H1 (cell line): Measurements from ENCODE around the gene APLP2. TPM values are rescaled to one million over a fixed set of nuclear protein-coding genes. Genes with fewer than 3 reads are reported as not detected.

ENCODE experiments used
- CTCF ChIA-PET: fragments of 300-600 bp; sonication (Branson Sonifier 250); formaldehyde crosslinking; loops from one replicate; lab custom pipeline; 2021; ENCODE audit not compliant: partially characterized antibody; lab: Charles Lee
- POLR2A ChIA-PET: fragments of 300-600 bp; sonication (Branson Sonifier 250); formaldehyde crosslinking; loops from one replicate; lab custom pipeline; 2021; ENCODE audit warnings: inconsistent platforms; ENCODE audit not compliant: partially characterized antibody; lab: Charles Lee
- DNase-seq, 2 experiments: peaks; one replicate each; pipeline versions ENCODE4 v3.0.0 to v3.0.0-alpha.2; 2010 to 2022; ENCODE audit warnings: low spot score in 2 of 2, low read depth in 1 of 2, mixed read lengths in 1 of 2
- FAIRE-seq: peaks from 2 replicates; lab custom pipeline; 2011; peaks lifted over from hg19 to GRCh38; lab: Jason Lieb, UNC
- H2AFZ ChIP-seq: 2 replicates; pipeline ENCODE4 v1.8.1; 2012; ENCODE audit warnings: low read length, inconsistent platforms
- H2AK5ac ChIP-seq: 2 replicates; pipeline ENCODE4 v1.6.1; 2013; ENCODE audit warnings: low read depth, low read length
- H2BK120ac ChIP-seq: replicated peaks from 2 replicates; pipeline ENCODE3; 2013; ENCODE audit warnings: low read depth, low read length, inconsistent platforms
- H2BK12ac ChIP-seq: 2 replicates; pipeline ENCODE4 v1.6.1; 2013; ENCODE audit warnings: low read depth, low read length
- H2BK15ac ChIP-seq: 2 replicates; pipeline ENCODE4 v1.6.1; 2013; ENCODE audit warnings: low read length
- H2BK20ac ChIP-seq: 2 replicates; pipeline ENCODE4 v1.6.1; 2013; ENCODE audit warnings: low read length
- H2BK5ac ChIP-seq: 2 replicates; pipeline ENCODE4 v1.6.1; 2013; ENCODE audit warnings: low read depth, low read length
- H3K14ac ChIP-seq: 2 replicates; pipeline ENCODE4 v1.6.1; 2013; ENCODE audit warnings: inconsistent platforms; ENCODE audit not compliant: insufficient read length
- H3K18ac ChIP-seq: 2 replicates; pipeline ENCODE4 v1.6.1; 2013; ENCODE audit warnings: low read length; ENCODE audit errors: extremely low read depth
- H3K23ac ChIP-seq: 2 replicates; pipeline ENCODE4 v1.6.1; 2013; ENCODE audit warnings: inconsistent platforms; ENCODE audit not compliant: insufficient read length
- H3K23me2 ChIP-seq: 2 replicates; pipeline ENCODE4 v1.6.1; 2013; ENCODE audit warnings: low read depth, low read length
- H3K27ac ChIP-seq: 2 replicates; pipeline ENCODE4 v1.6.1; 2011; ENCODE audit warnings: low read depth, low read length, inconsistent platforms
- H3K27me3 ChIP-seq, 4 experiments: replicated peaks in 1 of 4; 1 replicate in 1 of 4; 2 replicates in 3 of 4; pipeline versions ENCODE4 v1.6.1 to v1.8.1; 2011 to 2013; ENCODE audit warnings: low read length in 3 of 4, mild to moderate bottlenecking in 3 of 4, inconsistent platforms in 2 of 4, mixed read lengths in 2 of 4, moderate library complexity in 1 of 4; ENCODE audit not compliant: control insufficient read depth in 3 of 4, insufficient read depth in 3 of 4; ENCODE audit errors: extremely low read depth in 1 of 4
- H3K36me3 ChIP-seq, 4 experiments: 2 replicates each; pipeline versions ENCODE4 v1.6.1 to v1.8.1; 2011 to 2013; ENCODE audit warnings: mild to moderate bottlenecking in 4 of 4, low read length in 3 of 4, moderate library complexity in 2 of 4, control low read depth in 1 of 4, inconsistent platforms in 1 of 4; ENCODE audit not compliant: insufficient read depth in 4 of 4, control insufficient read depth in 2 of 4
- H3K4ac ChIP-seq: replicated peaks from 2 replicates; pipeline ENCODE3; 2013; ENCODE audit warnings: low read length, low read depth, mixed read lengths, inconsistent platforms; ENCODE audit not compliant: insufficient read length
- H3K4me1 ChIP-seq, 4 experiments: replicated peaks in 1 of 4; 1 replicate in 1 of 4; 2 replicates in 3 of 4; pipeline versions ENCODE4 v1.6.1 to v1.8.1; 2011 to 2013; ENCODE audit warnings: low read length in 3 of 4, inconsistent platforms in 2 of 4, mixed read lengths in 1 of 4; ENCODE audit not compliant: insufficient read depth in 4 of 4, control insufficient read depth in 3 of 4
- H3K4me2 ChIP-seq, 2 experiments: 2 replicates each; pipeline versions ENCODE4 v1.6.1 to v1.8.1; 2011 to 2013; ENCODE audit warnings: low read depth in 2 of 2, low read length in 2 of 2, control low read depth in 1 of 2, inconsistent platforms in 1 of 2, mild to moderate bottlenecking in 1 of 2; ENCODE audit not compliant: insufficient read depth in 1 of 2
- H3K4me3 ChIP-seq, 4 experiments: fragments of 200-600, 300-600 bp in 1 of 4; sonication (generic), shearing (Covaris generic), sonication (Bioruptor Twin) in 1 of 4; 2 replicates each; pipeline versions ENCODE4 v1.5.1 to v1.8.1; 2011 to 2016; ENCODE audit warnings: low read length in 4 of 4, low read depth in 3 of 4, control low read depth in 2 of 4, inconsistent platforms in 2 of 4, mild to moderate bottlenecking in 2 of 4, mixed read lengths in 1 of 4, moderate library complexity in 1 of 4; ENCODE audit not compliant: insufficient read depth in 2 of 4; ENCODE audit errors: extremely low read depth in 1 of 4
- H3K56ac ChIP-seq: replicated peaks from 2 replicates; pipeline ENCODE3; 2013; ENCODE audit warnings: low read depth, mild to moderate bottlenecking, mixed read lengths, low read length, inconsistent platforms; ENCODE audit not compliant: insufficient read length
- H3K79me1 ChIP-seq: 2 replicates; pipeline ENCODE4 v1.6.1; 2013; ENCODE audit warnings: low read depth, low read length, control low read depth
- H3K79me2 ChIP-seq, 2 experiments: 2 replicates each; pipeline versions ENCODE4 v1.6.1 to v1.8.1; 2012 to 2013; ENCODE audit warnings: low read length in 2 of 2, mild to moderate bottlenecking in 2 of 2, inconsistent platforms in 1 of 2; ENCODE audit not compliant: insufficient read depth in 2 of 2, control insufficient read depth in 1 of 2
- H3K9ac ChIP-seq, 4 experiments: replicated peaks in 1 of 4; 1 replicate in 1 of 4; 2 replicates in 3 of 4; pipeline versions ENCODE4 v1.6.1 to v1.8.1; 2011 to 2013; ENCODE audit warnings: low read depth in 3 of 4, low read length in 3 of 4, control low read depth in 2 of 4, mild to moderate bottlenecking in 2 of 4, moderate library complexity in 2 of 4, inconsistent platforms in 1 of 4; ENCODE audit errors: extremely low read depth in 1 of 4
- H3K9me3 ChIP-seq, 2 experiments: 2 replicates each; pipeline versions ENCODE4 v1.6.1 to v1.8.1; 2012 to 2013; ENCODE audit warnings: mild to moderate bottlenecking in 2 of 2, moderate library complexity in 2 of 2, control low read depth in 1 of 2, inconsistent platforms in 1 of 2, low read depth in 1 of 2, low read length in 1 of 2, mixed read lengths in 1 of 2; ENCODE audit not compliant: insufficient read depth in 2 of 2
- H4K20me1 ChIP-seq, 2 experiments: replicated peaks in 1 of 2; 2 replicates each; pipeline versions ENCODE3 to v1.8.1; 2011 to 2013; ENCODE audit warnings: inconsistent platforms in 2 of 2, low read length in 2 of 2, mild to moderate bottlenecking in 1 of 2; ENCODE audit not compliant: insufficient read depth in 2 of 2, control insufficient read depth in 1 of 2
- H4K5ac ChIP-seq: 2 replicates; pipeline ENCODE4 v1.6.1; 2013; ENCODE audit warnings: low read length, low read depth, mixed read lengths, inconsistent platforms; ENCODE audit not compliant: insufficient read length
- H4K8ac ChIP-seq: 2 replicates; pipeline ENCODE4 v1.8.0; 2013; ENCODE audit warnings: mild to moderate bottlenecking, moderate library complexity, low read length, inconsistent platforms; ENCODE audit not compliant: insufficient read depth; ENCODE audit errors: extremely low read depth
- H4K91ac ChIP-seq: replicated peaks from 2 replicates; pipeline ENCODE3; 2013; ENCODE audit warnings: low read length, mixed read lengths, inconsistent platforms; ENCODE audit not compliant: insufficient read length
- ATF2 ChIP-seq: IDR thresholded peaks from 2 replicates; pipeline ENCODE4 v1.6.1; 2012; ENCODE audit warnings: low read length, inconsistent platforms
- CREB1 ChIP-seq: IDR thresholded peaks from 2 replicates; pipeline ENCODE4 v1.6.1; 2012; ENCODE audit warnings: inconsistent platforms
- CTCF ChIP-seq, 3 experiments: IDR thresholded peaks; 1 replicate in 2 of 3; 2 replicates in 1 of 3; pipeline versions ENCODE4 v1.5.1 to v1.6.1; 2011; ENCODE audit warnings: low read length in 3 of 3, mild to moderate bottlenecking in 3 of 3, inconsistent platforms in 2 of 3, low read depth in 1 of 3, moderate library complexity in 1 of 3; ENCODE audit not compliant: insufficient read depth in 1 of 3; ENCODE audit errors: control extremely low read depth in 1 of 3
- HDAC2 ChIP-seq, 2 experiments: fragments of 300-600 bp in 1 of 2; sonication (generic) in 1 of 2; IDR thresholded peaks; 2 replicates each; pipeline ENCODE4 v1.6.1; 2011 to 2012; ENCODE audit warnings: low read depth in 2 of 2, low read length in 2 of 2, mild to moderate bottlenecking in 2 of 2, moderate library complexity in 2 of 2, borderline replicate concordance in 1 of 2, inconsistent platforms in 1 of 2
- RXRA ChIP-seq: IDR thresholded peaks from 2 replicates; pipeline ENCODE4 v1.6.1; 2011; ENCODE audit warnings: low read depth, mild to moderate bottlenecking, low read length, moderate library complexity; ENCODE audit not compliant: insufficient read depth
- TAF1 ChIP-seq: IDR thresholded peaks from 2 replicates; pipeline ENCODE4 v1.6.1; 2011; ENCODE audit warnings: mild to moderate bottlenecking, low read depth, low read length
- WGBS, 2 experiments: shearing (Covaris generic) in 1 of 2; methylation state at CpG; one replicate each; pipeline versions ENCODE4 v1.1.6 to v1.1.7; 2013 to 2015; ENCODE audit warnings: low lambda C conversion rate in 2 of 2, mixed read lengths in 2 of 2, inconsistent platforms in 1 of 2, low coverage in 1 of 2, missing lambda C conversion rate in 1 of 2; ENCODE audit not compliant: insufficient replicate concordance in 2 of 2, insufficient coverage in 1 of 2, insufficient read length in 1 of 2; ENCODE audit errors: extremely low coverage in 1 of 2, missing lambda C conversion rate in 1 of 2; 5-methylcytosine and 5-hydroxymethylcytosine counted together
- polyA plus RNA-seq, 7 experiments: library from polyadenylated mRNA; depleted of rRNA in 3 of 7; stranded (reverse) in 5 of 7; unstranded in 2 of 7; fragments of >200 nt in 5 of 7; fragments of 200-250 nt in 2 of 7; gene quantifications; 1 replicate in 5 of 7; 2 replicates in 1 of 7; 4 replicates in 1 of 7; pipeline versions ENCODE4 v1.2.1 to v1.2.3, GENCODE V29; 2011 to 2013; ENCODE audit warnings: missing spikeins in 2 of 7, mixed read lengths in 2 of 7
- total RNA-seq: library from RNA; stranded (reverse); fragmentation: NEBNext Ultra II Directional; extraction: Animal tissue kit (Norgen Biotek cat#: 25700); gene quantifications from 2 replicates; pipeline ENCODE4 v1.2.1, GENCODE V29; 2021
- TF ChIP-seq, protein P1 (sequence below): IDR thresholded peaks from 2 replicates; pipeline ENCODE4 v1.6.1; 2012; ENCODE audit warnings: inconsistent platforms

APLP2 gene
- total and polyA plus RNA-seq, 2 of the 8 experiments (the other 6 are each of a cell fraction or from before 2014, with no cell fraction given), result 222 to 315 TPM

DNA sequence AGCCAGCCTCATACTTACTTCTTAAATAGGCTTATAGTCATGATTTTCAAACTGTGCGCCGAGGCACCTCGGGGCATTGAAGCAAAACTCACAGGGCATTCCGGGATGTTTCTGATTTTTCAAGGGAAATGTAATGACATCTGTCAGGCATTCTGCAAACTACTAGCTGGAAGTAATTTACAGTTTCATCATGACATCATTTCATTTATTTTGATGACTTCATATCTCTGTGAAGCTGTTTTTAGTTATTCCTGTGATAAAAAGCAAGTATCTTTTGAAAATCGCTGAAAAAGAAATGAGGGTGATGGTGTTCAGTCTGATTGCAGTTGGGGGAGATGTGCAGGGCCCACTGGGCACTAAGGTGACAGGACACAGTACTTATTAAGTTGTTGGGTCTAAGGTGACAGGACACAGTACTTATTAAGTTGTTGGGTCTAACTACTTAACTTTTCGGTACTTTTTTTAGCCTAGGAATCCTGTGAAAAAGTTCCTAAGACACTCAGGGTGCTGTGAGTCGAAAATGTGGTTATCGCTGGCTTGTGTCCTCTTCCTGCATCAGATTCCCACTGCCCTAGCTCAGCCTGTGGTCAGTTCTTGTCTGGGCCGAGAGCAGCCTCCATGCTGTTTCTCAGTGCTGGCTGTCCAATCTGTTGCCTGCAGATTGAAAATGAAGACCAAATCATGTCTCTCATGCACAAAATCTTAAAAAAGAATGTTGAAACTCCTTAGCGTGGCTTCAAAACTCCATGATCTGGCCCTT is 42.6 kb downstream of the APLP2 start:
- H3K9me3 ChIP-seq, result no peaks in the 10 kb centered on the region
- H3K27me3 ChIP-seq, result no peaks in the 10 kb centered on the region
- no peak overlapping the region for H3K4me3 ChIP-seq
- H4K5ac ChIP-seq, result no peak overlapping the region
- H3K56ac ChIP-seq, result no peak overlapping the region
- POLR2A ChIA-PET, result no interaction called here
- peaks cover 9 to 29% (median 21%) of the 10 kb centered on the region in 4 experiments; a peak in 7 of 8 replicates for H3K36me3 ChIP-seq
- H2BK20ac ChIP-seq, result no peak overlapping the region
- H2AK5ac ChIP-seq, result no peak overlapping the region
- H3K18ac ChIP-seq, result no peak overlapping the region
- H2BK120ac ChIP-seq, result no peak overlapping the region
- no peak overlapping the region for H4K8ac ChIP-seq
- DNase-seq (no peak), FAIRE-seq (no peak)
- no peak overlapping the region for H3K4me2 ChIP-seq
- no peak overlapping the region for H2AFZ ChIP-seq
- H3K4me1 ChIP-seq, result peaks cover 0 to 8% (median 3%) of the 10 kb centered on the region in 4 experiments; a peak in 3 of 7 replicates
- no peak overlapping the region for H3K14ac ChIP-seq
- H3K4ac ChIP-seq, result no peak overlapping the region
- no peak overlapping the region for H2BK12ac ChIP-seq
- H4K91ac ChIP-seq, result no peak overlapping the region
- H2BK15ac ChIP-seq, result no peak overlapping the region
- no peak overlapping the region for H3K27ac ChIP-seq
- H3K23ac ChIP-seq, result no peak overlapping the region
- no peak overlapping the region for H2BK5ac ChIP-seq
- no peak overlapping the region for H3K9ac ChIP-seq
- peaks cover 2 to 8% of the 10 kb centered on the region in 2 experiments for H4K20me1 ChIP-seq
- H3K23me2 ChIP-seq, result no peaks in the 10 kb centered on the region
- WGBS, 2 experiments, result 95% methylated on average over 10 of the region's 10 CpGs; no CpG with 5 or more reads in 1 of the 2 experiments
- CTCF ChIA-PET, result no interaction called here
- peaks cover 0 to 35% of the 10 kb centered on the region in 2 experiments; a peak in 2 of 4 replicates for H3K79me2 ChIP-seq
- peaks cover 2% of the 10 kb centered on the region; the same call in 1 of the 2 replicates for H3K79me1 ChIP-seq
- no peak for TF ChIP-seq CREB1
- TF ChIP-seq, protein P1, sequence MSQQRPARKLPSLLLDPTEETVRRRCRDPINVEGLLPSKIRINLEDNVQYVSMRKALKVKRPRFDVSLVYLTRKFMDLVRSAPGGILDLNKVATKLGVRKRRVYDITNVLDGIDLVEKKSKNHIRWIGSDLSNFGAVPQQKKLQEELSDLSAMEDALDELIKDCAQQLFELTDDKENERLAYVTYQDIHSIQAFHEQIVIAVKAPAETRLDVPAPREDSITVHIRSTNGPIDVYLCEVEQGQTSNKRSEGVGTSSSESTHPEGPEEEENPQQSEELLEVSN, result no peak
- TF ChIP-seq RXRA, result no peak
- TF ChIP-seq ATF2, result no peak
- TF ChIP-seq CTCF (IDR thresholded peaks at IDR 0.05; ENCODE audit: control extremely low read depth in 1 of 3, insufficient read depth in 1 of 3, low read depth in 1 of 3, low read length in 3 of 3), result no peak
- no peak for TF ChIP-seq TAF1
- TF ChIP-seq HDAC2 (IDR thresholded peaks at IDR 0.05; ENCODE audit: borderline replicate concordance in 1 of 2, low read depth in 2 of 2, low read length in 2 of 2), result no peak
